ENCODE results near the gene GTSE1.

GRCh38 chr22:46349238-46349637 is 52.6 kb downstream of the GTSE1 start:
- TF ChIP-seq RFX5 (IDR thresholded peaks at IDR 0.05; ENCODE audit: low read length): no peak
- no peak for TF ChIP-seq GATA2 (CRISPR knock-in tag; IDR thresholded peaks at IDR 0.05)
- TF ChIP-seq FOXJ3 (CRISPR knock-in tag; IDR thresholded peaks at IDR 0.05): no peak
- no peak for TF ChIP-seq EP300 (IDR thresholded peaks at IDR 0.05; ENCODE audit: borderline replicate concordance in 1 of 2, low read depth in 1 of 2, low read length in 1 of 2)
- no peak for TF ChIP-seq JUND (IDR thresholded peaks at IDR 0.05)
- no peak for TF ChIP-seq GABPA (IDR thresholded peaks at IDR 0.05; ENCODE audit: low read depth)
- TF ChIP-seq CTCF (IDR thresholded peaks at IDR 0.05): no peak
- TF ChIP-seq MEF2A (IDR thresholded peaks at IDR 0.05; ENCODE audit: borderline replicate concordance, low read depth): no peak
